ENCODE measurements around the gene NLRP12.

DNA sequence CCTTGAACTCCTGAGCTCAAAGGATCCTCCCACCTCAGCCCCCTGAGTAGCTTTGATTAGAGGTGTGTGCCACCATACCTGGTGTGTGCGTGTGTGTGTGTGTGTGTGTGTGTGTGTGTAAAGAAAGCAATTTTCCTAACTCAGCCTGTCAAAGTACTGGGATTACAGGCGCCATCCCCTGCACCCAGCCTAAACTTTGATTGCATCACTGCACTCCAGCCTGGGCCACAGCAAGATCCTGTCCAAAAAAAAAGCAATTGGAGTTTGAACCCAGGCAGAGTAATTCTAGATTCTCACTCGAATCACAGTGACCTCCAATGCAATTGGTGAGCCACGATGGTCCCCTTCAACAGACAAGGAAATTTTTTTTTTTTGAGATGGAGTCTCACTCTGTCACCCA, 29.1 kb downstream of the NLRP12 start:
- TF ChIP-seq, protein P1, sequence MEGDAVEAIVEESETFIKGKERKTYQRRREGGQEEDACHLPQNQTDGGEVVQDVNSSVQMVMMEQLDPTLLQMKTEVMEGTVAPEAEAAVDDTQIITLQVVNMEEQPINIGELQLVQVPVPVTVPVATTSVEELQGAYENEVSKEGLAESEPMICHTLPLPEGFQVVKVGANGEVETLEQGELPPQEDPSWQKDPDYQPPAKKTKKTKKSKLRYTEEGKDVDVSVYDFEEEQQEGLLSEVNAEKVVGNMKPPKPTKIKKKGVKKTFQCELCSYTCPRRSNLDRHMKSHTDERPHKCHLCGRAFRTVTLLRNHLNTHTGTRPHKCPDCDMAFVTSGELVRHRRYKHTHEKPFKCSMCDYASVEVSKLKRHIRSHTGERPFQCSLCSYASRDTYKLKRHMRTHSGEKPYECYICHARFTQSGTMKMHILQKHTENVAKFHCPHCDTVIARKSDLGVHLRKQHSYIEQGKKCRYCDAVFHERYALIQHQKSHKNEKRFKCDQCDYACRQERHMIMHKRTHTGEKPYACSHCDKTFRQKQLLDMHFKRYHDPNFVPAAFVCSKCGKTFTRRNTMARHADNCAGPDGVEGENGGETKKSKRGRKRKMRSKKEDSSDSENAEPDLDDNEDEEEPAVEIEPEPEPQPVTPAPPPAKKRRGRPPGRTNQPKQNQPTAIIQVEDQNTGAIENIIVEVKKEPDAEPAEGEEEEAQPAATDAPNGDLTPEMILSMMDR (conservative IDR thresholded peaks at IDR 0.05 in 1 of 2, IDR thresholded peaks at IDR 0.05 in 1 of 2; ENCODE audit: extremely low read depth in 1 of 2, insufficient read depth in 1 of 2, low read depth in 1 of 2, low read length in 2 of 2) = no peak
- no peak for TF ChIP-seq EZH2 (IDR thresholded peaks at IDR 0.05; ENCODE audit: borderline replicate concordance, low read length)

Data from mammary epithelial cell (primary cell).